H1 (cell line): Measurements from ENCODE around the gene PPP1R13B. TPM values are rescaled to one million over a fixed set of nuclear protein-coding genes. Genes with fewer than 3 reads are reported as not detected.

Experiments used
- CTCF ChIA-PET: fragments of 300-600 bp; sonication (Branson Sonifier 250); formaldehyde crosslinking; loops from one replicate; lab custom pipeline; 2021; ENCODE audit not compliant: partially characterized antibody; lab: Charles Lee
- POLR2A ChIA-PET: fragments of 300-600 bp; sonication (Branson Sonifier 250); formaldehyde crosslinking; loops from one replicate; lab custom pipeline; 2021; ENCODE audit warnings: inconsistent platforms; ENCODE audit not compliant: partially characterized antibody; lab: Charles Lee
- DNase-seq, 2 experiments: peaks; one replicate each; pipeline versions ENCODE4 v3.0.0 to v3.0.0-alpha.2; 2010 to 2022; ENCODE audit warnings: low spot score in 2 of 2, low read depth in 1 of 2, mixed read lengths in 1 of 2
- FAIRE-seq: peaks from 2 replicates; lab custom pipeline; 2011; peaks lifted over from hg19 to GRCh38; lab: Jason Lieb, UNC
- H2AFZ ChIP-seq: 2 replicates; pipeline ENCODE4 v1.8.1; 2012; ENCODE audit warnings: low read length, inconsistent platforms
- H2AK5ac ChIP-seq: 2 replicates; pipeline ENCODE4 v1.6.1; 2013; ENCODE audit warnings: low read depth, low read length
- H2BK120ac ChIP-seq: replicated peaks from 2 replicates; pipeline ENCODE3; 2013; ENCODE audit warnings: low read depth, low read length, inconsistent platforms
- H2BK12ac ChIP-seq: 2 replicates; pipeline ENCODE4 v1.6.1; 2013; ENCODE audit warnings: low read depth, low read length
- H2BK15ac ChIP-seq: 2 replicates; pipeline ENCODE4 v1.6.1; 2013; ENCODE audit warnings: low read length
- H2BK20ac ChIP-seq: 2 replicates; pipeline ENCODE4 v1.6.1; 2013; ENCODE audit warnings: low read length
- H2BK5ac ChIP-seq: 2 replicates; pipeline ENCODE4 v1.6.1; 2013; ENCODE audit warnings: low read depth, low read length
- H3K14ac ChIP-seq: 2 replicates; pipeline ENCODE4 v1.6.1; 2013; ENCODE audit warnings: inconsistent platforms; ENCODE audit not compliant: insufficient read length
- H3K18ac ChIP-seq: 2 replicates; pipeline ENCODE4 v1.6.1; 2013; ENCODE audit warnings: low read length; ENCODE audit errors: extremely low read depth
- H3K23ac ChIP-seq: 2 replicates; pipeline ENCODE4 v1.6.1; 2013; ENCODE audit warnings: inconsistent platforms; ENCODE audit not compliant: insufficient read length
- H3K23me2 ChIP-seq: 2 replicates; pipeline ENCODE4 v1.6.1; 2013; ENCODE audit warnings: low read depth, low read length
- H3K27ac ChIP-seq: 2 replicates; pipeline ENCODE4 v1.6.1; 2011; ENCODE audit warnings: low read depth, low read length, inconsistent platforms
- H3K27me3 ChIP-seq, 4 experiments: replicated peaks in 1 of 4; 1 replicate in 1 of 4; 2 replicates in 3 of 4; pipeline versions ENCODE4 v1.6.1 to v1.8.1; 2011 to 2013; ENCODE audit warnings: low read length in 3 of 4, mild to moderate bottlenecking in 3 of 4, inconsistent platforms in 2 of 4, mixed read lengths in 2 of 4, moderate library complexity in 1 of 4; ENCODE audit not compliant: control insufficient read depth in 3 of 4, insufficient read depth in 3 of 4; ENCODE audit errors: extremely low read depth in 1 of 4
- H3K36me3 ChIP-seq, 4 experiments: 2 replicates each; pipeline versions ENCODE4 v1.6.1 to v1.8.1; 2011 to 2013; ENCODE audit warnings: mild to moderate bottlenecking in 4 of 4, low read length in 3 of 4, moderate library complexity in 2 of 4, control low read depth in 1 of 4, inconsistent platforms in 1 of 4; ENCODE audit not compliant: insufficient read depth in 4 of 4, control insufficient read depth in 2 of 4
- H3K4ac ChIP-seq: replicated peaks from 2 replicates; pipeline ENCODE3; 2013; ENCODE audit warnings: low read length, low read depth, mixed read lengths, inconsistent platforms; ENCODE audit not compliant: insufficient read length
- H3K4me1 ChIP-seq, 4 experiments: replicated peaks in 1 of 4; 1 replicate in 1 of 4; 2 replicates in 3 of 4; pipeline versions ENCODE4 v1.6.1 to v1.8.1; 2011 to 2013; ENCODE audit warnings: low read length in 3 of 4, inconsistent platforms in 2 of 4, mixed read lengths in 1 of 4; ENCODE audit not compliant: insufficient read depth in 4 of 4, control insufficient read depth in 3 of 4
- H3K4me2 ChIP-seq, 2 experiments: 2 replicates each; pipeline versions ENCODE4 v1.6.1 to v1.8.1; 2011 to 2013; ENCODE audit warnings: low read depth in 2 of 2, low read length in 2 of 2, control low read depth in 1 of 2, inconsistent platforms in 1 of 2, mild to moderate bottlenecking in 1 of 2; ENCODE audit not compliant: insufficient read depth in 1 of 2
- H3K4me3 ChIP-seq, 4 experiments: fragments of 200-600, 300-600 bp in 1 of 4; sonication (generic), shearing (Covaris generic), sonication (Bioruptor Twin) in 1 of 4; 2 replicates each; pipeline versions ENCODE4 v1.5.1 to v1.8.1; 2011 to 2016; ENCODE audit warnings: low read length in 4 of 4, low read depth in 3 of 4, control low read depth in 2 of 4, inconsistent platforms in 2 of 4, mild to moderate bottlenecking in 2 of 4, mixed read lengths in 1 of 4, moderate library complexity in 1 of 4; ENCODE audit not compliant: insufficient read depth in 2 of 4; ENCODE audit errors: extremely low read depth in 1 of 4
- H3K56ac ChIP-seq: replicated peaks from 2 replicates; pipeline ENCODE3; 2013; ENCODE audit warnings: low read depth, mild to moderate bottlenecking, mixed read lengths, low read length, inconsistent platforms; ENCODE audit not compliant: insufficient read length
- H3K79me1 ChIP-seq: 2 replicates; pipeline ENCODE4 v1.6.1; 2013; ENCODE audit warnings: low read depth, low read length, control low read depth
- H3K79me2 ChIP-seq, 2 experiments: 2 replicates each; pipeline versions ENCODE4 v1.6.1 to v1.8.1; 2012 to 2013; ENCODE audit warnings: low read length in 2 of 2, mild to moderate bottlenecking in 2 of 2, inconsistent platforms in 1 of 2; ENCODE audit not compliant: insufficient read depth in 2 of 2, control insufficient read depth in 1 of 2
- H3K9ac ChIP-seq, 4 experiments: replicated peaks in 1 of 4; 1 replicate in 1 of 4; 2 replicates in 3 of 4; pipeline versions ENCODE4 v1.6.1 to v1.8.1; 2011 to 2013; ENCODE audit warnings: low read depth in 3 of 4, low read length in 3 of 4, control low read depth in 2 of 4, mild to moderate bottlenecking in 2 of 4, moderate library complexity in 2 of 4, inconsistent platforms in 1 of 4; ENCODE audit errors: extremely low read depth in 1 of 4
- H3K9me3 ChIP-seq, 2 experiments: 2 replicates each; pipeline versions ENCODE4 v1.6.1 to v1.8.1; 2012 to 2013; ENCODE audit warnings: mild to moderate bottlenecking in 2 of 2, moderate library complexity in 2 of 2, control low read depth in 1 of 2, inconsistent platforms in 1 of 2, low read depth in 1 of 2, low read length in 1 of 2, mixed read lengths in 1 of 2; ENCODE audit not compliant: insufficient read depth in 2 of 2
- H4K20me1 ChIP-seq, 2 experiments: replicated peaks in 1 of 2; 2 replicates each; pipeline versions ENCODE3 to v1.8.1; 2011 to 2013; ENCODE audit warnings: inconsistent platforms in 2 of 2, low read length in 2 of 2, mild to moderate bottlenecking in 1 of 2; ENCODE audit not compliant: insufficient read depth in 2 of 2, control insufficient read depth in 1 of 2
- H4K5ac ChIP-seq: 2 replicates; pipeline ENCODE4 v1.6.1; 2013; ENCODE audit warnings: low read length, low read depth, mixed read lengths, inconsistent platforms; ENCODE audit not compliant: insufficient read length
- H4K8ac ChIP-seq: 2 replicates; pipeline ENCODE4 v1.8.0; 2013; ENCODE audit warnings: mild to moderate bottlenecking, moderate library complexity, low read length, inconsistent platforms; ENCODE audit not compliant: insufficient read depth; ENCODE audit errors: extremely low read depth
- H4K91ac ChIP-seq: replicated peaks from 2 replicates; pipeline ENCODE3; 2013; ENCODE audit warnings: low read length, mixed read lengths, inconsistent platforms; ENCODE audit not compliant: insufficient read length
- CBX5 ChIP-seq: fragments of 300-800, 300-1000 bp; sonication (generic); IDR thresholded peaks from 2 replicates; pipeline ENCODE4 v1.7.1; 2016; ENCODE audit warnings: antibody characterized with exemption, low read length, low read depth
- JUN ChIP-seq: IDR thresholded peaks from 2 replicates; pipeline ENCODE4 v1.6.1; 2011; ENCODE audit warnings: low read depth, mild to moderate bottlenecking, improper control_type of control experiment, low read length
- KDM1A ChIP-seq: fragments of 200-600, 300-600 bp; sonication (generic); IDR thresholded peaks from 2 replicates; pipeline ENCODE4 v1.7.1; 2016; ENCODE audit warnings: mild to moderate bottlenecking, low read length, borderline replicate concordance
- SAP30 ChIP-seq: fragments of 300-600 bp; sonication (generic); IDR thresholded peaks from 2 replicates; pipeline ENCODE4 v1.7.1; 2012; ENCODE audit warnings: low read length, moderate library complexity, mild to moderate bottlenecking, inconsistent platforms; ENCODE audit not compliant: insufficient read depth, insufficient replicate concordance
- WGBS, 2 experiments: shearing (Covaris generic) in 1 of 2; methylation state at CpG; one replicate each; pipeline versions ENCODE4 v1.1.6 to v1.1.7; 2013 to 2015; ENCODE audit warnings: low lambda C conversion rate in 2 of 2, mixed read lengths in 2 of 2, inconsistent platforms in 1 of 2, low coverage in 1 of 2, missing lambda C conversion rate in 1 of 2; ENCODE audit not compliant: insufficient replicate concordance in 2 of 2, insufficient coverage in 1 of 2, insufficient read length in 1 of 2; ENCODE audit errors: extremely low coverage in 1 of 2, missing lambda C conversion rate in 1 of 2; 5-methylcytosine and 5-hydroxymethylcytosine counted together
- polyA plus RNA-seq, 7 experiments: library from polyadenylated mRNA; depleted of rRNA in 3 of 7; stranded (reverse) in 5 of 7; unstranded in 2 of 7; fragments of >200 nt in 5 of 7; fragments of 200-250 nt in 2 of 7; gene quantifications; 1 replicate in 5 of 7; 2 replicates in 1 of 7; 4 replicates in 1 of 7; pipeline versions ENCODE4 v1.2.1 to v1.2.3, GENCODE V29; 2011 to 2013; ENCODE audit warnings: missing spikeins in 2 of 7, mixed read lengths in 2 of 7
- total RNA-seq: library from RNA; stranded (reverse); fragmentation: NEBNext Ultra II Directional; extraction: Animal tissue kit (Norgen Biotek cat#: 25700); gene quantifications from 2 replicates; pipeline ENCODE4 v1.2.1, GENCODE V29; 2021

The PPP1R13B gene
- total and polyA plus RNA-seq, 2 of the 8 experiments (the other 6 are each of a cell fraction or from before 2014, with no cell fraction given): 2.6 to 8.9 TPM

GRCh38 chr14:103685276-103686211 lies 161.8 kb downstream of the PPP1R13B start:
- no peak overlapping the region for H3K4me2 ChIP-seq
- no peak overlapping the region for H2AK5ac ChIP-seq
- no peaks in the 10 kb centered on the region for H3K27me3 ChIP-seq
- no peaks in the 10 kb centered on the region for H3K23me2 ChIP-seq
- H3K4ac ChIP-seq: no peak overlapping the region
- no peak overlapping the region for H2BK12ac ChIP-seq
- H3K56ac ChIP-seq: no peak overlapping the region
- no peak overlapping the region for H3K27ac ChIP-seq
- FAIRE-seq: no peak
- WGBS, 2 experiments: 97% methylated on average over 23 of the region's 23 CpGs; no CpG with 5 or more reads in 1 of the 2 experiments
- no peak overlapping the region for H2BK15ac ChIP-seq
- no peak overlapping the region for H3K14ac ChIP-seq
- H3K9me3 ChIP-seq: no peaks in the 10 kb centered on the region
- no peak for DNase-seq
- no peak overlapping the region for H2AFZ ChIP-seq
- H2BK20ac ChIP-seq: no peak overlapping the region
- TF ChIP-seq KDM1A: no peak
- no peak for TF ChIP-seq JUN
- TF ChIP-seq CBX5: no peak
- no peak for TF ChIP-seq SAP30
- no peak overlapping the region for H3K4me3 ChIP-seq
- peaks cover 0 to 3% (median 0%) of the 10 kb centered on the region in 4 experiments; a peak in 1 of 7 replicates for H3K4me1 ChIP-seq
- H3K18ac ChIP-seq: no peak overlapping the region
- ChIA-PET POLR2A (interaction anchor here (1.6 to 2.0 kb wide), 2 partner anchors 8 to 15 kb away, joined by 4 to 6 read pairs; no protein-coding TSS in a partner anchor), CTCF (interaction anchor here (1.2 kb wide), 1 partner anchor 28 kb away, joined by 3 read pairs; no protein-coding TSS in a partner anchor)
- H3K79me2 ChIP-seq: peaks cover 0 to 3% of the 10 kb centered on the region in 2 experiments; a peak in 1 of 4 replicates
- no peak overlapping the region for H3K23ac ChIP-seq
- peaks cover 15 to 64% (median 28%) of the 10 kb centered on the region in 4 experiments for H3K36me3 ChIP-seq
- peaks cover 8% of the 10 kb centered on the region for H3K79me1 ChIP-seq
- H4K20me1 ChIP-seq: peaks cover 10 to 14% of the 10 kb centered on the region in 2 experiments
- no peak overlapping the region for H2BK5ac ChIP-seq
- no peak overlapping the region for H4K5ac ChIP-seq
- H3K9ac ChIP-seq: no peak overlapping the region
- no peak overlapping the region for H2BK120ac ChIP-seq
- no peak overlapping the region for H4K8ac ChIP-seq
- no peak overlapping the region for H4K91ac ChIP-seq
